ENCODE measurements around the gene MRPL14.
A peak's percentile ranks its signal among the peaks of the same experiment; 100 is the strongest.

MRPL14 gene

DNA sequence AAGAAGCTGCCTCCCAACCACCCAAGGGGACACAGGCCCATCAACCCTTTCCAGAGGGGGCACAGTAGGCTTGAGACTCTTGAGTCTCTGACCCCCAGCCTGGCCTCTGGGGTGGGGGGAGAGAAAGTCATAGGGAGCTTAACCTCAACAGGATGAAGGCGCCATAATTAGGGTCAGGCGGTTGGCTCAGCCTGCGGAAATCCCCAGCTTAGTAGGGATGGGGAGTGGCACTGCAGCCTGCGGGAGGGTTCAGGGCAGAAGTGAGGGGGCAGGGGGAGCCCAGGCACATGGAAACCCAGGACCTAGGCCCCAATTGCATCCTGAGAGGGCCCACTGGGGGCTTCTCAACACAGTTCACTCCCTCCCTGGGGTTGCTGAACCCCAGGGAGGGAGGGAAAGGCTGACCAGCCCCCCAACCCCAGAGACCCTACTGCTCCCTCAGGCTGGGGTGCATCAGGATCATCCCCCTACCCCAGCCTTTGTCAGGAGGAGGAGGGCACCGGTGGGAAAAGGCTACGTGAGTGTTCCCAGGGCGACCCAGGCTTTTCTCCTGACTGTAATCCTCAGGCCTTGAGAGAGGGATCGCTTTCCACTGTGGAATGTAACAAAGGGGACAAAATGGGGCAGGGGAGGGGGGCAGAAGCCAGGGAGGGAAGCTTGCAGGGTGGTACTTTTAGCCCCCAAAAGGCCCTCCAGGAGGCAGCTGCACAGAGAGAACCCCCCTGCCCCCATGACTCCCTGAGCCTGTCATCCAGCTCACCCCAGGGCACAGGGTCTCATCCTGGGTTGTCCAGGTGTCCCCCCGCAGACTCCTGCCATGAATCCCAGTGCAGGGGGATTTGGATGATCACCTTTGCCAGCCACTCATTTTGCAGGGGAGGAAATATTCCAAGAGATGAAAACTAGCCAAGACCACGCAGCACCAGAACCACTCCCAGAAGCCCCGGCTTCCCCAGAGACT lies 46.4 kb downstream of the MRPL14 start:
- DNase-seq (ENCODE audit: low read depth, low spot score), result no peak

DNA sequence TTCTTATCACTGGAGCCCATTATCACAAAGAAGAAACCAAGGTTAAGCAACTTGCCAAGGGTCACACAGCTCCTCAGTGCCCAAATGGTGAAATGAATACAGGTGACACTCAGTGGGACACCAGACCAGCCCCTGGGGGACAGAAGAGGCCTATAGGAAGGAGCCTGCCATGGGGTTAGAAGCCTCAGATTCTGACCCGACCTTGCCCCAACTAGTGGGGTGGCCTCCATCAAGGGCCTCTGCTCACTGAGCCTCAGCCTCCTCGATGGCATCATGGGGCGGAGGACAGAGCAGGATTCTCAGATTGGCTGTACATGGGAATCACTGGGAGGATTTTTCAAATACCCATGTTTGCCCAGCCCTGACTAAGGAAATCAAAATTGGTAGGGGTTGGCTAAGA lies 47.6 kb downstream of the MRPL14 start:
- DNase-seq (ENCODE audit: low read depth, low spot score), result no peak

DNA sequence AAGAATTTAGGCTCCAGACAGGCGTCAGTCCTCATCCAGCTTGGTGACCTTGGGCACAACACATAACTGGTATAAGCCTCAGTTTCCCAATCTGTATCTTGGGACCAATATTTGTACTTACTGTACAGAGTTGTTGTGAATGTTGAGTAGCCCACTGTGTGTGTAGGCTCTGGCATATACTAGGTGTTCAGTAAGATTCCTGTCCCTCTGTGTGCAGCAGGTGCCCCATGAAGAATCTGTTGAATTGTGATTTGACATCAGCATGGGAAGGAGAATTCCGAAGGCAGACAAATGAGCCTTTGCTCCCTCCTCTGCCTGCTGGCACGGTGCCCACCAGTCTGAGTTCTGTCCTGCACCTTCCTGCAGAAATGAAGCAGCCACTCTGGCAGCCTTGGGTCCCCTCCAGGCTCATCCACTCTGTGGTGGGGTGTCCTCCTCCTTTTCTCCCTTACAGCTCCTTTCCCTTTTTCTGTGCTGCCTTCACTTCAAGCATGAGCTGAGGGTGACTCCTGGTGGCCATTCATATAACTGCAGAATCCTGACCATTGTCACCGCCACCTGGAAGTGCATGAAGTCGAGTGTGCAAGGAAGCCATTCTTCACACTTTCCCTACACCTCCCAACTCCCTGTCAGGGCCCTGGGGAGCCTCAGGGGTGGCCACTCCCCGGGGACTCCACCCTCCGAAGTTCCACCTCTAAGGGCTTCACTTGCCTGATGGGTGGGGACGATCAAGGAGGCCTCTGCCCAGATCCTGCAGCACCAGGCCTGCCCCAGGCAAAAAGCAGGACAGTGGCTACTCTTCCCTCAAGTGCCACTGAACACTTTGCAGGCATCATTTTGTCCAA lies 48.2 kb downstream of the MRPL14 start:
- DNase-seq (ENCODE audit: low read depth, low spot score), result peak; percentile 54

GRCh38 chr6:44078219-44078826 lies 48.9 kb downstream of the MRPL14 start:
- DNase-seq (ENCODE audit: low read depth, low spot score), result no peak

DNA sequence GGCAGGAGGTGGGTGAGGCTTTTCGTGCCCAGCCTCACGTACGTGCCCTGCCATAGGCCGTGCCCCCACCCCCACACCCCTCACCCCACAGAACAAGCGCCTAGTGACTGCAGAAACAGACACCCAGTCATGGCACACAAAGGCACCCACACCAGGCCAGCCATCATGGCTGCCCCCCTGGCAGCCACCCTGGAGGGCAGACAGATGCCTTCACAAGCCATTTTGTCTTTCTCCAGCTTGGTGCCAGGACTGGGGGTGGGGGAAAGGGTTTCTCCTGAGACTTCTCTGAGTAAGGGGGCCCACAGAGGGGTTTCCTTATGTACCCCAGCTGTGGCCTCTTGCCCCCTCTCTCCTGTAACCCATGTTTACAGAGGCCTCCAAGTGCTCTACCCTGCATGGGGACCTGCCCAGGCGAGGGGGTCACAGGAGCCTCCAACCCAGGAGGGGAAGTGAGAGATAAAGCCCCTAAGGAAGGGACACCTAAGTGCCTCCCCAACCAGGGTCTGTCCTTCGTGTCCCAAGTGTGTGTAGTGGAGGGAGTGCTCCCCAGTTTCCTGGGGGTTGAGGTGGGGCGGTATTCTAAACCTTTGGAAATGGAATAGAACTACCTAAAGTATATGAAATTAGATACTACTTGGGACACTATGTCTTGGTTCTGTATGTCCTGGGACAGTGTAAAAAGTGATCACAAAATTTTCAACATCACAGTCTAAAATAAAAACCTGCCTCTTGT lies 49.9 kb downstream of the MRPL14 start:
- no peak for DNase-seq (ENCODE audit: low read depth, low spot score)

DNA sequence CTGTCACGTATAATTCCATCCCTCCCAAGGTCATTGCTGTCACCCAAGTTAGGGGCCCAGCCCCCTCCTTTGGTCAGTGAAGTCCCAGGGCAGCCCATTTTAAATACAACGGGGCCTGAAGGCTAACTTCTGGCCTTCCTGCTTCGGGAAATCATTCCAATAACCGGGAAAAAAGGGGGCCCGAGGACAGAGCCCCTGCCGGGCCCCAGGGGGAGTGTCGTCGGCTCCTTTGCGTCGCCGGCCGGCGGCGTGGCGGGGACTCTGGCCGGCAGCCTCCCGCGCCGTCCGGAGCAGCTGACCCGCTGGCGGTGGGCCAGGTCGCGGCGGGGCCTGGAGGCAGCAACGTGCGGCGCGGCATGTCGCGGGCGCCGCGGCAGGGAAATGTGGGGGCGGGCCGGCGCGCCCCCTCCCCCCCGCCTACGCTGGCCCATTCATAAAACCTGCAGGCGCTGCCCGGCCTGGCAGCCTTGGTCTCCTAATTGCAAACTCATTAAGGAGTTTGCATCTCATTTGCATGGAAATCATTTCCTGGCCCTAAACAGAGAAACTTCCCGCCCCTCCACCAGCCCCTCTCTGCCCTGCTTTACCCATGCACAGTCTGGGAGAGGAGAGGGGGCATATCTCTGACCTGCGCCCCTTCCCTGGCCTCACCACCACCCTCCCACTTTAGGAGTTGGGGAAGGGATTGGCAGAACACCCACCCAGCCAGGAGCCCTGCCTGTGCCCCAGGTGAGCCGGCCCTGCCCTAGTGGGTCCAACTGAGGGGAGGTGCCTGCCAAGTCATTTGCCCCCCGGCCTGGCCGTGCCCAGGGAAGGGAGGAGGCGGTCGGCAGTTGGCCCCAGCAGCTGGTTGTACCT lies 50.7 kb downstream of the MRPL14 start:
- no peak for DNase-seq (ENCODE audit: low read depth, low spot score)

DNA sequence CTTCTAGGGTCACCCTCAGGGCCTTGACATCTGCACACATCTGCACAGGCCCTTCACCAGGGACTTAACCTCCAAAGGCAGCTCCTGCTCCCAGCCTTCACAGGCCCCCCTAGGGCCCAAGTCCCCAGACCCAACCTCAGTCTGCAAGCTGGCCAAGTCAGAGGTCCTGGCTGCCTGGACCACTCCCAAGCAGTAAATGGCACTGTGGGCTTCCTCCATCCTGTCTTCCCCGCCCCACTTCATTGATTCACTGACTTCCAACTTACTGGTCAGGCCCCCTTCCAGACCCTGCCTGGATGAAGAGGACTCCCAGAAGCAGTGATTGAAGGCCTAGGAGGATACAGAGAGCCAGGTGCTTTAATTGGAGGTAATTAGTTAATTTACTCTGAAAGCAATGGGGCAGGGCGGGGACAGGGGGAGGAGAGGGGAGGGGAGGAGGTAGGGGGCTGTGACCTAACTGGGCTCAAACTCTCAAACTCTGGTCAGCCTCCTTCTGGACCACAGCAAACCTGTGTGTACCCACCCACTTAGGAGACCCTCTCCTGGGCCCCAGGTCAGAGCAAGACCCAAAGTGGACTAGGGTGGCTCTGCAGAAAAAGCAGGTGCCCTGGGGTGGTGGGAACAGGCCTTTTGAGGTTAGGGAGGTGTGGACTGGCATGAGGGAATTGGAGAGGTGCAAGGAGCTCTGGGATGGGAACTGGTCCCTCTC lies 51.5 kb downstream of the MRPL14 start:
- DNase-seq (ENCODE audit: low read depth, low spot score), result no peak

- DNase-seq (ENCODE audit: low read depth, low spot score), result no peak
Observed at GRCh38 chr6:44074813-44075646, 52.2 kb downstream of the MRPL14 start.

GRCh38 chr6:44074439-44074812 lies 52.8 kb downstream of the MRPL14 start:
- peak; percentile 41 for DNase-seq (ENCODE audit: low read depth, low spot score)

DNA sequence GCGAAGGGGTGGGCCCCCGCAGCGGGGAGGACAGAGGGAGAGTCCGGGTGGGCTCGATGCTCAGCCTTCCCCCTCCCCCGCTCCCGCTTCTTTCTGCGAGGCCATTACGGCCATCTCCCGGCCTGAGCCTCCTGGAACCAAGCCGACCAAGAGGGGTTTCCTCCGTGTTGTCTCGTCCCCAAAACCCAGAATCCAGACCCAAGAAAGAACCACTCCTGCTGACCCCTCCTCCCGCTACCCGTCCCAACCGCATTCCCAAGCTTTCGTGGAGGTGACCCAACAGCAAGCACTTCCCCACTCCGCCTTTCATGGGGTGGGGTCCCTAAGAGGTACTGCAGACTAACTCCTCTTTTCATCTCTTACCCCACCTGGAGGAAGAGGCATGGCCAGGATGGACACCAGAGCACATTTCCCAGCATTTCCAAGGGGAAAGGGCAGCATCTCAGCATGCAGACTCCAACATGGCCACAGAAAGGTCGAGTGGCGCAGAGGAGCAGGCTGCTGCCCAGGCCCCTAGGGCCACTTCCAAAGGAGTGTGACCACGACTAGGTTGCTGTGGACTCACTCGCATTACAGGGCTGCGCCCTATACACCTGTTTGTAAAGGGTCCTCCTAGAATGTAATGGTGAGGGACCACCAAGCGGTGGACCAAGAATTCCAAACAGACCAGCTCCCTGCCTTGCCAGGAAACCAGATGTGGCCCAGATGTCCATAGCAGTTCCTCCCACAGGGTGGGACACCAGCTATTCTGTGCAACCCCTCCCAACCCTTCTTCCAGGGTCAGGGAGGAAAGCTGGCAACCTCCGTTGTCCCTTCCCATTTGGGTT lies 53.4 kb downstream of the MRPL14 start:
- no peak for DNase-seq (ENCODE audit: low read depth, low spot score)

DNA sequence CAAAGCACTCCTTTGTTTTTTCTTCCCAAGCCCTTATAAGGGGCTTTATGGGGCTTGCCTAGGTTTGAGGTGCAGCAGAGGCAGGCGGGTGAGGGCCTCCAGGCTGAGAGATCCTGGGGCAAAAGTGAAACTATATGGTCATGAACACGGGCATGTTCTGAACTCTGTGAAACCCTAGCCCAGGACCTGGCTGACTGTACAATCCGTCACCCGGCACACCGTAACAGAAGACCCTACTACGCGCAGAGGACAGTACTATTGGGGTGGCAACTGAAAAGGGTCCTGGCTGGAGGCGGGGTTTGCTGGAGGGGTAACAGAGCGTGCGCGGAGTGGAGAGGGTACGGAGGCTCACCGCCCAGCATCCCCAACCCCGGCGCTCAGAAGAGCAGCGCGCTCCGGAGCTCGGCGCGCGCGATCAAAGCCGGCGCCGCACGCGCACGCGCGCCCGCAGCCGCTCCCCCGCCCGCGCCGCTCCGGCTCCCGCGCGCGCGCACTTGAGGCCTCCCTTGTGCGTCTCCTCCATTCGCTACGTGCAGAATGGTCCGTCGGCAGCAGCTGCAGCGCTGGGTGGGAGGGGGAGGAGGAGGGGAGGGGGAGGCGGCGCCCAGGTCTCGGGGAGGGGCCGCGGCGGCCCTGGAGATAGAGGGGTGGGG lies 54.2 kb downstream of the MRPL14 start:
- DNase-seq (ENCODE audit: low read depth, low spot score), result peak; percentile 21

- no peak for DNase-seq (ENCODE audit: low read depth, low spot score)
Observed at GRCh38 chr6:44072452-44072958, 54.7 kb downstream of the MRPL14 start.

DNA sequence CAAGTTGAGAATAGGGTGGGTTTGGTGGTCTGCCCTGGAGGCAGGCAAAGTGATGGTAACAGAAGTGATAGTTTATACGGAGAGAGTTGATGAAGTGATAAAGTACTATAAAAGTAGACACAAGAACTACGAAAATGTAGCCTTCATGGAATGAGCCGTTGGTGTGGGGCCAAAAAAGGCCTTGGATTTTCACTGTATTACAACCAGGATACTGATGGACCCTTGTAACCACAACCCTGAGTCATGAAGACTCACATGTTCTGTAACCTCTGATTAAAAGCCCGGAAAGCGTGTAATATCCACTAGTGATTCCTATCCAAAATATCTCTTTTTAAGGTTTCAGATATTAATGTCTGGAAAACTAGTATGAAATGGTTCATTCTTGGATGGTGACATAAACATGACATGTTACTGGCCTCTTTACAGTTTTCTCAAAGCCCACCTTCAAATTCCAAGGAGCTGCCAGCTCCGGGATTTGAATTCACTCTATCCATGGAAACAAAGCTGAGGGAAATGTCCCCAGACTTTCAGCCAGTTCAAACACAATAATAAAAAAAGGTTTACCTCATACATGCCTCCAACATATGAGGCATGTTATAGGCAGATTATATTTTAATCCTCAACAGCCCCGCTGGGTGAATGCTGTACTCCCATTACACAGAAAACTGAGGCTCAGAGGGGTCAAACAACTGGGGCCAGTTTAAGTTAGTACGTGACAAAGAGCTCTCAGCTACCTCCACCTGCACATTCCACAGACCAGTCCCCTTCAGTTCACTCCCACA lies 55.4 kb downstream of the MRPL14 start:
- DNase-seq (ENCODE audit: low read depth, low spot score), result no peak

DNA sequence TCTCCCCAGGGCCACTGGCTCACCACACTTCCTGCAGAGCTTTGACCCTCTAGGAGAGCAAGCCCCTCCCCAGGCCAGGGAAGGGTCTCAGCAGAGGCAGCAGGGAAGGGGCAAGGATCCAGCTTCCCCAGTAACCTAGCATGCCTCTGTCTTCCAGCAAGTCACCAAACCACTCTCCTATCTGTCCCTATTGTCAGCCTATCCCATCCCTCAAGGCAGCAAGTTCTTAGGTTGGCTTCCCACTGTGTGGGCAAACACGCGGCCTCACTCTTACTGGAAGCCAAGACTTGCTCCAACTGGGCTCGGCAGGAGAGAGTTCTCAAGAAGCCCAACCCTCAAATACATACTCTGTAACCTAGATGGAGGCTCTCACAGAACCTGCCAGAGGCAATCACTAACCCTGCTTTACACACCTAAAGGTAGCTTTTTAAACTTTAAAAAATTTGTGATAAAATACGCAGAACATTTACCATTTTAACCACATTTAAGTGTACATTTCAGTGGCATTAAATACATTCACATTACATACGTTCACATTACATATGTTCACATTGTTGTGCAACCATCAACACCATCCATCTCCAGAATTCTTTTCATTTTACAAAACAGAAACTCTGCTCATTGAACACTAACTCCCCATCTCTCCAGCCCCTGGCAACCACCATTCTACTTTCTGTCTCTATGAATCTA lies 58.5 kb downstream of the MRPL14 start:
- no peak for DNase-seq (ENCODE audit: low read depth, low spot score)

GRCh38 chr6:44067173-44068139 lies 59.8 kb downstream of the MRPL14 start:
- no peak for DNase-seq (ENCODE audit: low read depth, low spot score)

Data from activated naive CD8-positive, alpha-beta T cell treated with anti-CD3 and anti-CD28 coated beads, Interleukin-2, amount 50 U/mL, for 16 hours (primary cell).